ENCODE data around the gene ATP9A. TPM values are rescaled to one million over a fixed set of nuclear protein-coding genes. Genes with fewer than 3 reads are reported as not detected.

Gene ATP9A
- polyA plus RNA-seq, 1 donor (not counting 4 experiments of a cell fraction or from before 2014, with no cell fraction given) = 5.8 TPM

GRCh38 chr20:51597389-51598231 lies 170.6 kb downstream of the ATP9A start:
- dilution Hi-C loops (cut with MboI; ENCODE audit: extremely low pct_ligation_motif_present, low sequenced_read_pairs) = loop anchor here (5.0 kb wide), 1 partner anchor 205 kb away; no protein-coding TSS in a partner anchor
- FAIRE-seq (no peak), DNase-seq (ENCODE audit: low read depth, low spot score) (no peak)
- Histone ChIP-seq H3K27ac (ENCODE audit: control insufficient read depth, insufficient read depth, low read length) (no peak overlapping the region), H3K9ac (ENCODE audit: control insufficient read depth, extremely low read depth, insufficient read depth, low read length) (no peak overlapping the region), H3K36me3 (ENCODE audit: control insufficient read depth in 2 of 2, extremely low read depth in 1 of 2, insufficient read depth in 2 of 2, low read length in 2 of 2) (no peaks in the 10 kb centered on the region), H3K9me3 (ENCODE audit: control insufficient read depth, low read depth, low read length) (no peaks in the 10 kb centered on the region), H3K4me1 (ENCODE audit: control insufficient read depth, extremely low read depth, insufficient read depth, low read length) (no peaks in the 10 kb centered on the region), H3K4me3 (ENCODE audit: control insufficient read depth in 2 of 3, extremely low read depth in 1 of 3, insufficient read depth in 2 of 3, low read depth in 1 of 3, low read length in 3 of 3) (no peak overlapping the region), H4K20me1 (ENCODE audit: control insufficient read depth, extremely low read depth, insufficient read depth, low read length) (no peaks in the 10 kb centered on the region), H3K27me3 (ENCODE audit: control insufficient read depth, extremely low read depth, insufficient read depth, low read length) (peaks cover 9% of the 10 kb centered on the region), H2AFZ (ENCODE audit: control insufficient read depth, low read length) (no peak overlapping the region), H3K4me2 (ENCODE audit: control insufficient read depth, extremely low read depth, insufficient read depth, low read depth, low read length) (no peak overlapping the region), H3K79me2 (ENCODE audit: control insufficient read depth, insufficient read depth, low read length) (no peaks in the 10 kb centered on the region), H3K9me1 (ENCODE audit: control insufficient read depth, extremely low read depth, insufficient read depth, low read length) (no peaks in the 10 kb centered on the region)
- no peak for TF ChIP-seq CTCF (optimal IDR thresholded peaks at IDR 0.05 in 1 of 3, IDR thresholded peaks at IDR 0.05 in 1 of 3, conservative IDR thresholded peaks at IDR 0.05 in 1 of 3; ENCODE audit: extremely low read depth in 1 of 3, insufficient read depth in 2 of 3, low read length in 3 of 3)

GRCh38 chr20:51596668-51597388 lies 171.4 kb downstream of the ATP9A start:
- Histone ChIP-seq H3K9me3 (ENCODE audit: control insufficient read depth, low read depth, low read length) (no peaks in the 10 kb centered on the region), H3K9me1 (ENCODE audit: control insufficient read depth, extremely low read depth, insufficient read depth, low read length) (no peaks in the 10 kb centered on the region), H3K27ac (ENCODE audit: control insufficient read depth, insufficient read depth, low read length) (no peak overlapping the region), H3K36me3 (ENCODE audit: control insufficient read depth in 2 of 2, extremely low read depth in 1 of 2, insufficient read depth in 2 of 2, low read length in 2 of 2) (no peaks in the 10 kb centered on the region), H2AFZ (ENCODE audit: control insufficient read depth, low read length) (no peak overlapping the region), H3K4me1 (ENCODE audit: control insufficient read depth, extremely low read depth, insufficient read depth, low read length) (no peaks in the 10 kb centered on the region), H3K4me2 (ENCODE audit: control insufficient read depth, extremely low read depth, insufficient read depth, low read depth, low read length) (no peak overlapping the region), H4K20me1 (ENCODE audit: control insufficient read depth, extremely low read depth, insufficient read depth, low read length) (no peaks in the 10 kb centered on the region), H3K79me2 (ENCODE audit: control insufficient read depth, insufficient read depth, low read length) (no peaks in the 10 kb centered on the region), H3K4me3 (ENCODE audit: control insufficient read depth in 2 of 3, extremely low read depth in 1 of 3, insufficient read depth in 2 of 3, low read depth in 1 of 3, low read length in 3 of 3) (no peak overlapping the region), H3K27me3 (ENCODE audit: control insufficient read depth, extremely low read depth, insufficient read depth, low read length) (peaks cover 9% of the 10 kb centered on the region), H3K9ac (ENCODE audit: control insufficient read depth, extremely low read depth, insufficient read depth, low read length) (no peak overlapping the region)
- DNase-seq (ENCODE audit: low read depth, low spot score) (no peak), FAIRE-seq (no peak)
- TF ChIP-seq EZH2 (IDR thresholded peaks at IDR 0.05; ENCODE audit: low read length) (no peak), CTCF (optimal IDR thresholded peaks at IDR 0.05 in 1 of 3, IDR thresholded peaks at IDR 0.05 in 1 of 3, conservative IDR thresholded peaks at IDR 0.05 in 1 of 3; ENCODE audit: extremely low read depth in 1 of 3, insufficient read depth in 2 of 3, low read length in 3 of 3) (no peak)
- dilution Hi-C loops (cut with MboI; ENCODE audit: extremely low pct_ligation_motif_present, low sequenced_read_pairs) = loop anchor here (5.0 kb wide), 1 partner anchor 205 kb away; no protein-coding TSS in a partner anchor
